ENCODE measurements around the gene TIGD3. TPM values are rescaled to one million over a fixed set of nuclear protein-coding genes. Genes with fewer than 3 reads are reported as not detected.

The TIGD3 gene
- total and polyA plus RNA-seq, 9 of the 15 experiments (the other 6 are each of a cell fraction or from before 2014, with no cell fraction given) = 0.06 to 1.3 (median 0.56) TPM

DNA sequence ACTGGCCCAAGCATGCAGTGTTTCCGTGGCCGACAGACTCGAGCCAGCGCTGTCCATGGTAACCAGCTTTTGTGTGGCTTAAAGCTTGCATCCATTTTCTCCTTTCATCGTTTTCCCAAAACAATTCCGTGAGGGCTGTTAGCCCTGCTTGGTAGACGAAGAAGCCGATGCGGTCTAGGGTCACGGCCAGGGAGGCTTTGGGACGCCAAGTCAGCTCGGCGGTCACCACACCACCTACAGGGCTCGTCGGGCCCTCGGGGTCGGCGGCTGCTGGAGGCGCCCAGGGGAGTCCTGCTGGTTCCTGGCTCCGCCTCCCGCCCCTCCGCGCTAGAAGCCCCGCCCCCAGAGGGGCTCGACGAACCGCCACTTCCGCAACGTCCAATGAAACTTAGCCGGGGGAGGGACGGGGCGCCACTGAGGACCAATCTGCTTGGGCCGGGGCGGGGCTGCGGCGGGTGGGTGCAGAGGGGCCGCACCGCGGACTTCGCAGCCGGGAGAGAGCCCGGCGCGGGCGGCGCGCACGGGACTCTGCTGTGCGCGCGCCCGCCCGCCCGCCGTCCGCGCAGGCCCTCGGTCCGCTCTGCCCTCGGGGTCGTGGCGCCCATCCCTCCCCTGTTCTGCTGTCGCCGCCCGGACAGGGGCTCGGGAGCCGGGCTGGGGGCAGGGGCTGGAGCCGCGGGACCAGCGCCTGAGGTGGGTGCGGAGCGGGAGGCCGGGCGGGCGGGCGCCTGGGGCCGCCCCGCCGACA, at the start of gene TIGD3 (continued):
- TF ChIP-seq, protein P1, sequence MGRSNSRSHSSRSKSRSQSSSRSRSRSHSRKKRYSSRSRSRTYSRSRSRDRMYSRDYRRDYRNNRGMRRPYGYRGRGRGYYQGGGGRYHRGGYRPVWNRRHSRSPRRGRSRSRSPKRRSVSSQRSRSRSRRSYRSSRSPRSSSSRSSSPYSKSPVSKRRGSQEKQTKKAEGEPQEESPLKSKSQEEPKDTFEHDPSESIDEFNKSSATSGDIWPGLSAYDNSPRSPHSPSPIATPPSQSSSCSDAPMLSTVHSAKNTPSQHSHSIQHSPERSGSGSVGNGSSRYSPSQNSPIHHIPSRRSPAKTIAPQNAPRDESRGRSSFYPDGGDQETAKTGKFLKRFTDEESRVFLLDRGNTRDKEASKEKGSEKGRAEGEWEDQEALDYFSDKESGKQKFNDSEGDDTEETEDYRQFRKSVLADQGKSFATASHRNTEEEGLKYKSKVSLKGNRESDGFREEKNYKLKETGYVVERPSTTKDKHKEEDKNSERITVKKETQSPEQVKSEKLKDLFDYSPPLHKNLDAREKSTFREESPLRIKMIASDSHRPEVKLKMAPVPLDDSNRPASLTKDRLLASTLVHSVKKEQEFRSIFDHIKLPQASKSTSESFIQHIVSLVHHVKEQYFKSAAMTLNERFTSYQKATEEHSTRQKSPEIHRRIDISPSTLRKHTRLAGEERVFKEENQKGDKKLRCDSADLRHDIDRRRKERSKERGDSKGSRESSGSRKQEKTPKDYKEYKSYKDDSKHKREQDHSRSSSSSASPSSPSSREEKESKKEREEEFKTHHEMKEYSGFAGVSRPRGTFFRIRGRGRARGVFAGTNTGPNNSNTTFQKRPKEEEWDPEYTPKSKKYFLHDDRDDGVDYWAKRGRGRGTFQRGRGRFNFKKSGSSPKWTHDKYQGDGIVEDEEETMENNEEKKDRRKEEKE (IDR thresholded peaks at IDR 0.05; ENCODE audit: borderline replicate concordance in 1 of 2, control insufficient read depth in 1 of 2, low read depth in 2 of 2, low read length in 1 of 2) = no peak
- TF ChIP-seq ZEB2 (IDR thresholded peaks at IDR 0.05) (no peak), HMG20B (CRISPR knock-in tag; IDR thresholded peaks at IDR 0.05) (no peak), ELF2 (CRISPR knock-in tag; IDR thresholded peaks at IDR 0.05) (no peak), ZBED1 (IDR thresholded peaks at IDR 0.05) (no peak), ZNF431 (CRISPR knock-in tag; IDR thresholded peaks at IDR 0.05) (no peak), ZC3H11A (IDR thresholded peaks at IDR 0.05; ENCODE audit: low read depth, low read length) (no peak), KLF10 (CRISPR knock-in tag; IDR thresholded peaks at IDR 0.05) (no peak), KDM4B (IDR thresholded peaks at IDR 0.05; ENCODE audit: borderline replicate concordance in 2 of 2, low read depth in 1 of 2) (no peak), CEBPB (tag; IDR thresholded peaks at IDR 0.05) (no peak), ZC3H4 (CRISPR knock-in tag; IDR thresholded peaks at IDR 0.05; ENCODE audit: borderline replicate concordance) (no peak), ZNF707 (CRISPR knock-in tag; conservative IDR thresholded peaks at IDR 0.05) (no peak), SNIP1 (IDR thresholded peaks at IDR 0.05; ENCODE audit: low read depth) (no peak), PHF21A (IDR thresholded peaks at IDR 0.05; ENCODE audit: borderline replicate concordance, low read depth) (no peak), PTBP1 (IDR thresholded peaks at IDR 0.05; ENCODE audit: low read depth, low read length) (no peak), NR2C2 (CRISPR knock-in tag; IDR thresholded peaks at IDR 0.05) (peak; percentile 25; the same call in 1 of the 2 replicates), NR2C2 (tag; IDR thresholded peaks at IDR 0.05) (no peak), FOXP1 (CRISPR knock-in tag; IDR thresholded peaks at IDR 0.05) (no peak), ETS2 (tag; IDR thresholded peaks at IDR 0.05; ENCODE audit: borderline replicate concordance, poor library complexity, severe bottlenecking) (no peak), HCFC1 (IDR thresholded peaks at IDR 0.05; ENCODE audit: low read depth, low read length) (no peak), ZSCAN32 (CRISPR knock-in tag; IDR thresholded peaks at IDR 0.05) (no peak)
- TF ChIP-seq, protein P2, sequence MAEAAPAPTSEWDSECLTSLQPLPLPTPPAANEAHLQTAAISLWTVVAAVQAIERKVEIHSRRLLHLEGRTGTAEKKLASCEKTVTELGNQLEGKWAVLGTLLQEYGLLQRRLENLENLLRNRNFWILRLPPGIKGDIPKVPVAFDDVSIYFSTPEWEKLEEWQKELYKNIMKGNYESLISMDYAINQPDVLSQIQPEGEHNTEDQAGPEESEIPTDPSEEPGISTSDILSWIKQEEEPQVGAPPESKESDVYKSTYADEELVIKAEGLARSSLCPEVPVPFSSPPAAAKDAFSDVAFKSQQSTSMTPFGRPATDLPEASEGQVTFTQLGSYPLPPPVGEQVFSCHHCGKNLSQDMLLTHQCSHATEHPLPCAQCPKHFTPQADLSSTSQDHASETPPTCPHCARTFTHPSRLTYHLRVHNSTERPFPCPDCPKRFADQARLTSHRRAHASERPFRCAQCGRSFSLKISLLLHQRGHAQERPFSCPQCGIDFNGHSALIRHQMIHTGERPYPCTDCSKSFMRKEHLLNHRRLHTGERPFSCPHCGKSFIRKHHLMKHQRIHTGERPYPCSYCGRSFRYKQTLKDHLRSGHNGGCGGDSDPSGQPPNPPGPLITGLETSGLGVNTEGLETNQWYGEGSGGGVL (CRISPR knock-in tag; IDR thresholded peaks at IDR 0.05) = no peak
- TF ChIP-seq, protein P3, sequence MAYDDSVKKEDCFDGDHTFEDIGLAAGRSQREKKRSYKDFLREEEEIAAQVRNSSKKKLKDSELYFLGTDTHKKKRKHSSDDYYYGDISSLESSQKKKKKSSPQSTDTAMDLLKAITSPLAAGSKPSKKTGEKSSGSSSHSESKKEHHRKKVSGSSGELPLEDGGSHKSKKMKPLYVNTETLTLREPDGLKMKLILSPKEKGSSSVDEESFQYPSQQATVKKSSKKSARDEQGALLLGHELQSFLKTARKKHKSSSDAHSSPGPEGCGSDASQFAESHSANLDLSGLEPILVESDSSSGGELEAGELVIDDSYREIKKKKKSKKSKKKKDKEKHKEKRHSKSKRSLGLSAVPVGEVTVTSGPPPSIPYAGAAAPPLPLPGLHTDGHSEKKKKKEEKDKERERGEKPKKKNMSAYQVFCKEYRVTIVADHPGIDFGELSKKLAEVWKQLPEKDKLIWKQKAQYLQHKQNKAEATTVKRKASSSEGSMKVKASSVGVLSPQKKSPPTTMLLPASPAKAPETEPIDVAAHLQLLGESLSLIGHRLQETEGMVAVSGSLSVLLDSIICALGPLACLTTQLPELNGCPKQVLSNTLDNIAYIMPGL (CRISPR knock-in tag; IDR thresholded peaks at IDR 0.05) = 0 out of 2 replicates have a peak, but pooled peaks have one; percentile 7
